Prostate gland (tissue), 2 donors: ENCODE results near the gene GPX3.

ENCODE experiments used
- POLR2A ChIP-seq: fragments of 450-650 bp; IDR thresholded peaks from one replicate; pipeline ENCODE4 v1.6.1; 2016; ENCODE audit warnings: antibody characterized with exemption, mild to moderate bottlenecking
- TF ChIP-seq, protein P1 (sequence below), 4 experiments: fragments of 200-600 bp in 2 of 4; fragments of 450-650 bp in 2 of 4; sonication (generic) in 2 of 4; IDR thresholded peaks; 1 replicate in 3 of 4; 2 replicates in 1 of 4; pipeline ENCODE4 v1.5.1; 2016 to 2019; ENCODE audit warnings: antibody characterized with exemption in 4 of 4, mild to moderate bottlenecking in 2 of 4, moderate library complexity in 2 of 4

DNA sequence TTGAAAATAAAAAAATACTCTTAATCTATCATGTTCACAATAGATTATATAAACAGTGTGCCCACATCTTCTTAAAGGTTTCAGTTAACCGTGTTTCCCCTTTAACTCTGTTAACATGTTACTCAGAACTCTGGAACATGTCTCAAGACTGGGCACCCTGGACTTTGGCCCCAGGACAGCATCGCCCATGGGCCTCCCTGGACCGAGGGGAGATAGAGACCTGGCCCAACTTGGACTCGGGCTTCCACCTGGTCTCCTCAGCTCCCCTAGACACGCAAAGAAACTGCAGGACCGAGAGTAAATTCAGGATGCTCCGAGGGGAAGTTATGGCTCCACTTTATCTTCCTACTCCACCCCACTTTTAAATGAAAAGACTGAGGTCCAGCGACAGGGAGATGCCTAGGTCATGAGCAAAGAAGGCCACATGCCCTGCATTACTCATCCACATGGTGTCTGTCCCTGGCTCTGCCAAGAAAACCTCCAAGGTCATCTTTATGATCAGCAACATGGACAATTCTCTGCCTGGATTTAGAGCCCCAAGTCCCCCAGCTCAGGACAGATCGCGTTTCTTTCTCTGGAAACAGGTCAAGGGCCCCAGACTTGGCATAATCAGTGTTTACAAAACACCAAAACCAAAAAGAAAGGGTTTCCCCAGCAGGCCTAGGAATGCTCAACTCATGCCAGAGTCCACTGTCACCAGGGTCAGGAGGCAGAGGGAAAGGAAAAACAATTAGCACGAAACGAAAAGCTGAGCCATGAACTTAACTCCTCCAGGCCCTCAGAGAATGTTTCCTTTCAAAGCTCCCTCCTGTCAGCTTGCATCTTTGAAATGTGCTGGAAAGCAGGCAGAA lies 17.4 kb downstream of the GPX3 start:
- no peak for TF ChIP-seq POLR2A
- TF ChIP-seq, protein P1, sequence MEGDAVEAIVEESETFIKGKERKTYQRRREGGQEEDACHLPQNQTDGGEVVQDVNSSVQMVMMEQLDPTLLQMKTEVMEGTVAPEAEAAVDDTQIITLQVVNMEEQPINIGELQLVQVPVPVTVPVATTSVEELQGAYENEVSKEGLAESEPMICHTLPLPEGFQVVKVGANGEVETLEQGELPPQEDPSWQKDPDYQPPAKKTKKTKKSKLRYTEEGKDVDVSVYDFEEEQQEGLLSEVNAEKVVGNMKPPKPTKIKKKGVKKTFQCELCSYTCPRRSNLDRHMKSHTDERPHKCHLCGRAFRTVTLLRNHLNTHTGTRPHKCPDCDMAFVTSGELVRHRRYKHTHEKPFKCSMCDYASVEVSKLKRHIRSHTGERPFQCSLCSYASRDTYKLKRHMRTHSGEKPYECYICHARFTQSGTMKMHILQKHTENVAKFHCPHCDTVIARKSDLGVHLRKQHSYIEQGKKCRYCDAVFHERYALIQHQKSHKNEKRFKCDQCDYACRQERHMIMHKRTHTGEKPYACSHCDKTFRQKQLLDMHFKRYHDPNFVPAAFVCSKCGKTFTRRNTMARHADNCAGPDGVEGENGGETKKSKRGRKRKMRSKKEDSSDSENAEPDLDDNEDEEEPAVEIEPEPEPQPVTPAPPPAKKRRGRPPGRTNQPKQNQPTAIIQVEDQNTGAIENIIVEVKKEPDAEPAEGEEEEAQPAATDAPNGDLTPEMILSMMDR (IDR thresholded peaks at IDR 0.05): no peak
